MM.1S (cell line): Measurements from ENCODE around the gene NPLOC4.

ENCODE experiments used
- CTCF ChIP-seq: fragments of 300-600 bp; sonication (generic); IDR thresholded peaks from 2 replicates; pipeline ENCODE4 v1.5.1; 2016; ENCODE audit warnings: antibody characterized with exemption, low read length, mixed read lengths
- EZH2 ChIP-seq: fragments of 300-600 bp; sonication (generic); optimal IDR thresholded peaks from 2 replicates; pipeline ENCODE3; 2017; ENCODE audit warnings: low read depth, mild to moderate bottlenecking, antibody characterized with exemption, low read length, mixed read lengths
- EZH2phosphoT487 ChIP-seq: fragments of 300-600 bp; sonication (generic); IDR thresholded peaks from 2 replicates; pipeline ENCODE4 v1.6.1; 2018; ENCODE audit warnings: antibody characterized with exemption, low read length

GRCh38 chr17:81680150-81680549 is 43.2 kb upstream of the NPLOC4 start:
- TF ChIP-seq CTCF (no peak), EZH2 (no peak), EZH2phosphoT487 (no peak)
